ENCODE data around the gene GNL1.
"Not testable (repeated sequence)": the region's sequence is repeated elsewhere in the genome, so short reads cannot be mapped to it uniquely, and the experiment has no call there.

Gene GNL1

DNA sequence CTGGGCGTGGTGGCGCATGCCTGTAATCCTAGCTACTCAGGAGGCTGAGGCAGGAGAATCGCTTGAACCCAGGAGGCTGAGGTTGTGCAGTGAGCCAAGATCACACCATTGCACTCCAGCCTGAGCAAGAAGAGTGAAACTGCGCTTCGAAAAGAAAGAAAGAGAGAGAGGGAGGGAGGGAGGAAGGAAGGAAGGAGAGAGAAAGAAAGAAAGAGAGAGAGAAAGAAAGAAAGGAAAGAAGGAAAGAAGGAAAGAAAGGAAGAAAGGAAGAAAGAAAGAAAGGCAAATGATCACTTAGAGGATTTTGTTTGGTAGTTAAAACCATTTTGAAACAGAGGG, 59.1 kb downstream of the GNL1 start:
- DNase-seq (ENCODE audit: low spot score) = not testable (repeated sequence)

DNA sequence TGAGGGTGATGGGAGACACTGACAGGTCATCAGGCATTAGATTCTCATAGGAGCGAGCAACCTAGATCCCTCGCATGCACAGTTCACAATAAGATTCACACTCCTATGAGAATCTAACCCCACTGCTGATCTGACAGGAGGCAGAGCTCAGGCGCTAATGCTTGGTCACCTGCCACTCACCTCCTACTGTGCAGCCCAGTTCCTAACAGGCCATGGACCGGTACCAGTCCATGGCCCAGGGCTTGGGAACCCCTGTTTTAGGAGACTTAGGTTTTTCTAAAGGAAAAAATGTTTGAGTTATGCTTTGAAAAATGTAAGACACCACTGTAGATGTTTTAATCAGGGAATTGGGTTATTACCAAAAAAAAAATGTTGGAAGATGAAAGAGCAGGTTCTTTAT, 60.3 kb downstream of the GNL1 start:
- no peak for DNase-seq (ENCODE audit: low spot score)

DNA sequence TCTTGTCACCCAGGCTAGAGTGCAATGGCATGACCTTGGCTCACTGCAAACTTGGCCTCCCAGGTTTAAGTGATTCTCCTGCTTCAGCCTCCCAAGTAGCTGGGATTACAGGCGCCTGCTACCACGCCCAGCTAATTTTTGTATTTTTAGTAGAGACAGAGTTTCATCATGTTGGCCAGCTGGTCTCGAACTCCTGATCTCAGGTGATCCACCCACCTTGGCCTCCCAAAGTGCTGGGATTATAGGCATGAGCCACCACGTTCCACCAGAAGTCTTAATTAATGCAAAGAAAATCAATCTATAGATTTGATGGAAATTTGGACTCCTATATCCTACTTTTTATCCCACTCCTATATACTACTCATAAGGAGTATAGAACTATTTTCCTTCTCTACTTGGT, 61.2 kb downstream of the GNL1 start:
- not testable (repeated sequence) for DNase-seq (ENCODE audit: low spot score)

DNA sequence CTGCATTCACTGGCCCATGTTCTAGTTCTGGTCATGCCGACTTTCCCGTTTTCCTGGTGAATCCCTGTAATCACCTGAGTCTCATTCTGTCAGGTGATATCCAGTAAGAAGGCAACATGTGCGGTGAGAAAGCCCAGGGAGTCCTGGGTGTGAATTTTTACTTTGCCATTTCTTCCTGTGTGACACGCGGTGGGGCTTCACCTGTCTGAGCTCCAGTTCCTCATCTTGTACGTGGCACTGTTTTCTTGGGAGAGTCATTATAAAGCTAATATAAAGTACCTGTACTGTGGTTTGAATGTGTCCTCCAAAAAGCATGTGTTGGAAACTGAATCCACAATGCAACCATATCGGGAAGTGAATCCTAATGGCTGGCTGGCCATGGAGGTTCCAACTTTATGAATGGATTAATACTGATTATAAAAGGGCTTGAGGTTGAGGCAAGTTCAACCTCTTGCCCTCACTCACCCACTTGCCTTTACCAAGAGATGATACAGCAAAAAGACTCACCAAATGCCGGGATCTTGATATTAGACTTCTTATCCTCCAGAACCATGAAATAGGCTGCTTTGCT, 61.9 kb downstream of the GNL1 start:
- no peak for DNase-seq (ENCODE audit: low spot score)

DNA sequence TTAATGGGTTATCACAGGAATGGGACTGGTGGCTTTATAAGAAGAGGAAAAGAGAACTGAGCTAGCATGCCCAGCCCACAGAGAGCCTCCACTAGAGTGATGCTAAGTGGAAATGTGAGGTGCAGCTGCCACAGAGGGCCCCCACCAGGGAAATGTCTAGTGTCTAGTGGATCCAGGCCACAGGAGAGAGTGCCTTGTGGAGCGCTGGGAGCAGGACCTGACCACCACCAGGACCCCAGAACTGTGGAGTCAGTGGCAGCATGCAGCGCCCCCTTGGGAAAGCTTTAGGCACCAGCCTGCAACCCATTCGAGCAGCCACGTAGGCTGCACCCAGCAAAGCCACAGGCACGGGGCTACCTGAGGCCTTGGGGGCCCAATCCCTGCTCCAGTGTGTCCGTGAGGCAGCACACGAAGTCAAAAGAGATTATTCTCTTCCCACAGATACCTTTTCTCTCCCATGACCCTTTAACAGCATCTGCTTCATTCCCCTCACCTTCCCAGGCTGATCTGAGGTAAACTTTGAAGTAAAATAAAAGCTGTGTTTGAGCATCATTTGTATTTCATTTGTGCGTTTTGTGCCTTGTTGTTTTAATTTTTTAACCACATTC, 62.5 kb downstream of the GNL1 start:
- no peak for DNase-seq (ENCODE audit: low spot score)

DNA sequence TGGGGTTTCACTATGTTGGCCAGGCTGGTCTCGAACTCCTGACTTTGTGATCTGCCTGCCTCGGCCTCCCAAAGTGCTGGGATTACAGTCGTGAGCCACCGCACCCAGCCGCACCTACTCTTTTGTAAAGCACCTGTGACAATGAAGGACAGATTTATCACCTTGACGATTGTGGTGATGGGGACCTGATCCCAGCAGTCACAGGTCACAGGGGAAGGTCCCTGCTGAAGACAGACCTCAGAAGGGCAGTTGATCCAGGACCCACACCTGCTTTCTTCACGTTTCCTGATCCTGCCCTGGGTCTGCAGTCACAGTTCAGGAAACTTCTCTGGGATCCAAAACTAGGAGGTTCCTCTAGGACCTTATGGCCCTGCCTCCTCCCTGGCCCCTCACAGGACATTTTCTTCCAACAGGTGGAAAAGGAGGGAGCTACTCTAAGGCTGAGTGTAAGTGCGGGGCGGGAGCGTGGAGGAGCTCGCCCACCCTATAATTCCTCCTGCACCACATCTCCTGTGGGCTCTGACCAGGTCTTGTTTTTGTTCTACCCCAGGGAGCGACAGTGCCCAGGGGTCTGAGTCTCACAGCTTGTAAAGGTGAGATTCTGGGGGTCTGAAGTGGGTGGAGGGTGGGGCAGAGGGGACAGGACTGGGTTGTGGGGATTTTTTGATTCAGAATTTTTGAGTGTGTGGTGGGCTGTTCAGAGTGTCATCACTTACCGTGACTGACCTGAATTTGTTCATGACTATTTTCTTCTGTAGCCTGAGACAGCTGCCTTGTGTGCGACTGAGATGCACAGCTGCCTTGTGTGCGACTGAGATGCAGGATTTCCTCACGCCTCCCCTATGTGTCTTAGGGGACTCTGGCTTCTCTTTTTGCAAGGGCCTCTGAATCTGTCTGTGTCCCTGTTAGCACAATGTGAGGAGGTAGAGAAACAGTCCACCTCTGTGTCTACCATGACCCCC, 64.0 kb downstream of the GNL1 start:
- DNase-seq (ENCODE audit: low spot score) = no peak

All from RKO (cell line).